ENCODE data around the gene AKR7A2. TPM values are rescaled to one million over a fixed set of nuclear protein-coding genes. Genes with fewer than 3 reads are reported as not detected.
A peak's percentile ranks its signal among the peaks of the same experiment; 100 is the strongest.

The AKR7A2 gene
- total RNA-seq, 1 donor from 2014 or later, result 30.3 TPM

DNA sequence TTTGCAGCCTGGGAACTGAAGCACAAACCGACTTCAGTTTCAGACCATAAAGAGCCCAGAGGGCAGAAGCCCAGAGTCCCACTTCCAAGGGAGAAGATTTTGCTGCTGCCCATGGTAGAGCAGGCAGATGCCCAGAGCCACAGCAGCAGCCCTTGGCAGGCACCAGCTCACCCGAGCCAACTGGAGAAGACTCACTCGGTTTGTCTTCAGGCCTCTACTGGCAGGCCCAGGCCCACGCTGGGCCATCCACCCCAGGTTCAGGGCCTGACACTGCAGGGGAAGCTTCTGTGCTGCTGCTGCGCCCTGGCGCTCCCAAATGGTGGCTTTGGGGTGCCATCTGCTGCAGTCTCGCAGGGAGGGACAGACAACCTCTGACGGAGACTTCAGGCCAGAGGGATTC is 33.4 kb upstream of the AKR7A2 start:
- Histone ChIP-seq H3K27ac (ENCODE audit: low read depth, low read length) (no peak overlapping the region), H3K79me2 (ENCODE audit: insufficient read depth, low read length) (peaks cover 5% of the 10 kb centered on the region), H3K4me1 (ENCODE audit: insufficient read depth, low read length) (no peaks in the 10 kb centered on the region), H2AFZ (ENCODE audit: low read depth, low read length) (no peak overlapping the region), H3K27me3 (ENCODE audit: insufficient read depth, low read length) (no peaks in the 10 kb centered on the region), H3K36me3 (ENCODE audit: insufficient read depth, low read length) (peaks cover 25% of the 10 kb centered on the region), H3K4me2 (ENCODE audit: low read length) (no peak overlapping the region), H3K9ac (ENCODE audit: low read length) (no peak overlapping the region), H4K20me1 (ENCODE audit: insufficient read depth, low read length) (peaks cover 79% of the 10 kb centered on the region), H3K4me3 (ENCODE audit: insufficient read depth, low read depth, low read length) (no peak overlapping the region), H3K9me3 (ENCODE audit: insufficient read depth, low read depth, low read length) (no peaks in the 10 kb centered on the region)
- peaks cover 3% of the 10 kb centered on the region for H3K4me1 Mint-ChIP-seq (ENCODE audit: low read depth, unreplicated experiment)
- TF ChIP-seq, protein P1, sequence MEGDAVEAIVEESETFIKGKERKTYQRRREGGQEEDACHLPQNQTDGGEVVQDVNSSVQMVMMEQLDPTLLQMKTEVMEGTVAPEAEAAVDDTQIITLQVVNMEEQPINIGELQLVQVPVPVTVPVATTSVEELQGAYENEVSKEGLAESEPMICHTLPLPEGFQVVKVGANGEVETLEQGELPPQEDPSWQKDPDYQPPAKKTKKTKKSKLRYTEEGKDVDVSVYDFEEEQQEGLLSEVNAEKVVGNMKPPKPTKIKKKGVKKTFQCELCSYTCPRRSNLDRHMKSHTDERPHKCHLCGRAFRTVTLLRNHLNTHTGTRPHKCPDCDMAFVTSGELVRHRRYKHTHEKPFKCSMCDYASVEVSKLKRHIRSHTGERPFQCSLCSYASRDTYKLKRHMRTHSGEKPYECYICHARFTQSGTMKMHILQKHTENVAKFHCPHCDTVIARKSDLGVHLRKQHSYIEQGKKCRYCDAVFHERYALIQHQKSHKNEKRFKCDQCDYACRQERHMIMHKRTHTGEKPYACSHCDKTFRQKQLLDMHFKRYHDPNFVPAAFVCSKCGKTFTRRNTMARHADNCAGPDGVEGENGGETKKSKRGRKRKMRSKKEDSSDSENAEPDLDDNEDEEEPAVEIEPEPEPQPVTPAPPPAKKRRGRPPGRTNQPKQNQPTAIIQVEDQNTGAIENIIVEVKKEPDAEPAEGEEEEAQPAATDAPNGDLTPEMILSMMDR (IDR thresholded peaks at IDR 0.05; ENCODE audit: insufficient read depth, low read depth, low read length), result no peak
- TF ChIP-seq EZH2 (IDR thresholded peaks at IDR 0.05; ENCODE audit: insufficient read depth, low read length), result no peak
- no peak for FAIRE-seq
- H3K27me3 Mint-ChIP-seq (ENCODE audit: low read depth, unreplicated experiment), result no peaks in the 10 kb centered on the region
- DNase-seq (ENCODE audit: low read depth), result no peak
- H3K4me3 Mint-ChIP-seq (ENCODE audit: unreplicated experiment), result no peak overlapping the region
- peaks cover 13% of the 10 kb centered on the region for H3K36me3 Mint-ChIP-seq (ENCODE audit: low read depth, unreplicated experiment)
- H3K27ac Mint-ChIP-seq (ENCODE audit: unreplicated experiment), result no peak overlapping the region
- H3K9me3 Mint-ChIP-seq (ENCODE audit: unreplicated experiment), result no peaks in the 10 kb centered on the region

DNA sequence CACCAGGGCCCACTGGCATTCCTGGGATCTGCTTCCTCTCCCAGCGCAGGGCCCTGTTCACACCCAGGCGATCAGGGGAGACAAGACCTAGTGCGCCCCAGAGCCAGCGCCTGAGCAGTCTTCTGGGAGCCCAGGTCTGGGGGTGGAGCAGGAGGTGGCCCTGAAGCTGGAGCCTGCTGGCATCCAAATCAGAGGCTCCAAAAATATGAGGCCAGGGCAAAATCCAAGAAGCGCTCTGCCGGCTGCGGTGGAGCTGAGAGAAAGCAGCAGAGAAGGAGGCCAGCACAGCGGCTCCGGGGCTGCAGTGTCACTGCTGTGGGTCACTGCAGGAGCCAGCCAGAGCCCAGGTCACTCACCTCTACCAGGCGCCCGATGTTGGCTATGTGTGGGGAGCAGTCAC is 32.9 kb upstream of the AKR7A2 start:
- H3K27me3 ChIP-seq (ENCODE audit: insufficient read depth, low read length), result no peaks in the 10 kb centered on the region
- Mint-ChIP-seq H3K27ac (ENCODE audit: unreplicated experiment) (no peak overlapping the region), H3K9me3 (ENCODE audit: unreplicated experiment) (no peaks in the 10 kb centered on the region), H3K27me3 (ENCODE audit: low read depth, unreplicated experiment) (no peaks in the 10 kb centered on the region), H3K36me3 (ENCODE audit: low read depth, unreplicated experiment) (peaks cover 12% of the 10 kb centered on the region), H3K4me3 (ENCODE audit: unreplicated experiment) (no peak overlapping the region), H3K4me1 (ENCODE audit: low read depth, unreplicated experiment) (peaks cover 3% of the 10 kb centered on the region)
- FAIRE-seq, result no peak
- TF ChIP-seq EZH2 (IDR thresholded peaks at IDR 0.05; ENCODE audit: insufficient read depth, low read length), result no peak
- TF ChIP-seq, protein P1 (IDR thresholded peaks at IDR 0.05; ENCODE audit: insufficient read depth, low read depth, low read length), result no peak
- no peak overlapping the region for H3K4me2 ChIP-seq (ENCODE audit: low read length)
- no peak overlapping the region for H2AFZ ChIP-seq (ENCODE audit: low read depth, low read length)
- H3K79me2 ChIP-seq (ENCODE audit: insufficient read depth, low read length), result peaks cover 5% of the 10 kb centered on the region
- peaks cover 21% of the 10 kb centered on the region for H3K36me3 ChIP-seq (ENCODE audit: insufficient read depth, low read length)
- no peak overlapping the region for H3K27ac ChIP-seq (ENCODE audit: low read depth, low read length)
- peaks cover 85% of the 10 kb centered on the region for H4K20me1 ChIP-seq (ENCODE audit: insufficient read depth, low read length)
- DNase-seq (ENCODE audit: low read depth), result no peak
- no peak overlapping the region for H3K4me3 ChIP-seq (ENCODE audit: insufficient read depth, low read depth, low read length)
- H3K9ac ChIP-seq (ENCODE audit: low read length), result no peak overlapping the region
- no peaks in the 10 kb centered on the region for H3K9me3 ChIP-seq (ENCODE audit: insufficient read depth, low read depth, low read length)
- no peaks in the 10 kb centered on the region for H3K4me1 ChIP-seq (ENCODE audit: insufficient read depth, low read length)

DNA sequence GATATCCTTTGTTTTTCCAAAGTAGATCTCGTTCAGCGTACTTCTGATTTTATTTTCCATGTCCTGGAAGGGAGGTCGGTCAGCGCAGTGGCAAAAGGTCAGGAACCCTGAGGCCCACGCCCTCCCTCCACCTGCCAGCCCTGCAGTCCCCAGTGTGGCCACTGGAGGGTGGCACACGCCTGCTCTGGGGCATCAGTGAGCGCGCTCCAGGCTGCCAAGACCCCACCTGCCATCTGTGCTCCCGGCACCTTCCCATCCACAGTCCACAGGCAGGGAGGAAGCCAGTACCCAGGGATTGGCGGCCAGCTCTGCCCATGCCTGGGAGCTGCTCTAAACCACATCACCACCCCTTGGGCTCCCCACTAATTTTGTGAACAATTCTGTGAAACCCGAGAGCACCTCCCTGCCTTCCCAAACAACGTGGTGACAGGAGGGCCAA is 32.4 kb upstream of the AKR7A2 start:
- no peak overlapping the region for H3K4me3 Mint-ChIP-seq (ENCODE audit: unreplicated experiment)

More for the DNA sequence above, 32.4 kb upstream of the AKR7A2 start:
- Histone ChIP-seq H4K20me1 (ENCODE audit: insufficient read depth, low read length) (peaks cover 86% of the 10 kb centered on the region), H3K4me1 (ENCODE audit: insufficient read depth, low read length) (no peaks in the 10 kb centered on the region), H3K9ac (ENCODE audit: low read length) (no peak overlapping the region), H3K4me2 (ENCODE audit: low read length) (no peak overlapping the region), H3K36me3 (ENCODE audit: insufficient read depth, low read length) (peaks cover 20% of the 10 kb centered on the region), H2AFZ (ENCODE audit: low read depth, low read length) (no peak overlapping the region), H3K27ac (ENCODE audit: low read depth, low read length) (no peak overlapping the region), H3K4me3 (ENCODE audit: insufficient read depth, low read depth, low read length) (no peak overlapping the region), H3K79me2 (ENCODE audit: insufficient read depth, low read length) (peaks cover 3% of the 10 kb centered on the region), H3K9me3 (ENCODE audit: insufficient read depth, low read depth, low read length) (no peaks in the 10 kb centered on the region), H3K27me3 (ENCODE audit: insufficient read depth, low read length) (no peaks in the 10 kb centered on the region)
- Mint-ChIP-seq H3K9me3 (ENCODE audit: unreplicated experiment) (no peaks in the 10 kb centered on the region), H3K36me3 (ENCODE audit: low read depth, unreplicated experiment) (peaks cover 12% of the 10 kb centered on the region), H3K4me1 (ENCODE audit: low read depth, unreplicated experiment) (peaks cover 3% of the 10 kb centered on the region), H3K27ac (ENCODE audit: unreplicated experiment) (no peak overlapping the region), H3K27me3 (ENCODE audit: low read depth, unreplicated experiment) (no peaks in the 10 kb centered on the region)
- FAIRE-seq, result no peak
- DNase-seq (ENCODE audit: low read depth), result no peak
- no peak for TF ChIP-seq EZH2 (IDR thresholded peaks at IDR 0.05; ENCODE audit: insufficient read depth, low read length)
- TF ChIP-seq, protein P1 (IDR thresholded peaks at IDR 0.05; ENCODE audit: insufficient read depth, low read depth, low read length), result peak; percentile 55
